HEK293T (cell line): Measurements from ENCODE around the gene ASPHD1.

ENCODE experiments used
- ARNT ChIP-seq: fragments of 450-650 bp; IDR thresholded peaks from 2 replicates; pipeline ENCODE4 v1.6.1; 2017; ENCODE audit warnings: mild to moderate bottlenecking
- FOXK2 ChIP-seq: fragments of 450-650 bp; IDR thresholded peaks from 2 replicates; pipeline ENCODE4 v1.6.1; 2016; ENCODE audit warnings: mild to moderate bottlenecking

DNA sequence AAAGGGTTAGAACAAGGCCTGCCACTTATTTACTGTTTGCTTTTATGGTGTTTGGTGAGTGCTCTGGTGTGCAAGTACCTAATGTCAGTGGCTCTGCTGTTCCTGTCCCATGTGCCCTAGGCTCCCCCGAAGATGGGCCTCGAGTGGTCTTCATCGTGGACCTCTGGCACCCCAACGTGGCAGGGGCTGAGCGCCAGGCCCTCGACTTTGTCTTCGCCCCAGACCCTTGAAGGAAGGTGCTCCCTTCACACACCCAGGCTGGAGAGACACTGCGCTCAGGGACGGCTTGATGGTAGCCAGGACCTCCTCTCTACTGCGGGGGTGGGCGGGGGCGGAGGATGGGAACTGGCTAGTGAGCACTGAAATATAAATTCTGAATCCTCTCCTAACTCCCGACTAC is 5.4 kb downstream of the ASPHD1 start:
- TF ChIP-seq ARNT (no peak), FOXK2 (no peak)
